Measurements from ENCODE around the gene ALMS1. TPM values are rescaled to one million over a fixed set of nuclear protein-coding genes. Genes with fewer than 3 reads are reported as not detected.
A peak's percentile ranks its signal among the peaks of the same experiment; 100 is the strongest.
"Not testable (repeated sequence)": the region's sequence is repeated elsewhere in the genome, so short reads cannot be mapped to it uniquely, and the experiment has no call there.

ALMS1 gene
- total RNA-seq, 2 donors from 2014 or later, result 18.5 to 69.3 TPM

DNA sequence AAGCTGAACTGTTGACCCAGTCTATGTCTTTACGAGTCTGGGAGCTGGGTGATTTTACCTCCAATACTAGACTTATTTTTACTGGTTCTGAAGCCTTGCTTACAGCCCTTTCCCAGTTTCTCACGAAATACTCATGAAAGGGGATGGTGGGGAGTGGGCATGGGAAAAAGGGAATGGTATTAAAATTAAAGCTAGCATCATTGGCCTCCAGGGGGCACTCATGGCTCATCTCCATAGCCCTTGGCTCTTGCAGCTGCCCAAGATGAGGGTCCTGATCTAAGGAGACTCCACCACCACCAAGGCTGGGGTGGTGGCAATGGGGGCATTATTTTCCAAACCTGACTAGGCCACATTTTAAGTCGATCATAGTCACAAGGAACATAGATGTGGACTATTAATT lies 234.3 kb downstream of the ALMS1 start:
- TF ChIP-seq, protein P1, sequence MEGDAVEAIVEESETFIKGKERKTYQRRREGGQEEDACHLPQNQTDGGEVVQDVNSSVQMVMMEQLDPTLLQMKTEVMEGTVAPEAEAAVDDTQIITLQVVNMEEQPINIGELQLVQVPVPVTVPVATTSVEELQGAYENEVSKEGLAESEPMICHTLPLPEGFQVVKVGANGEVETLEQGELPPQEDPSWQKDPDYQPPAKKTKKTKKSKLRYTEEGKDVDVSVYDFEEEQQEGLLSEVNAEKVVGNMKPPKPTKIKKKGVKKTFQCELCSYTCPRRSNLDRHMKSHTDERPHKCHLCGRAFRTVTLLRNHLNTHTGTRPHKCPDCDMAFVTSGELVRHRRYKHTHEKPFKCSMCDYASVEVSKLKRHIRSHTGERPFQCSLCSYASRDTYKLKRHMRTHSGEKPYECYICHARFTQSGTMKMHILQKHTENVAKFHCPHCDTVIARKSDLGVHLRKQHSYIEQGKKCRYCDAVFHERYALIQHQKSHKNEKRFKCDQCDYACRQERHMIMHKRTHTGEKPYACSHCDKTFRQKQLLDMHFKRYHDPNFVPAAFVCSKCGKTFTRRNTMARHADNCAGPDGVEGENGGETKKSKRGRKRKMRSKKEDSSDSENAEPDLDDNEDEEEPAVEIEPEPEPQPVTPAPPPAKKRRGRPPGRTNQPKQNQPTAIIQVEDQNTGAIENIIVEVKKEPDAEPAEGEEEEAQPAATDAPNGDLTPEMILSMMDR (IDR thresholded peaks at IDR 0.05), result peak in 1 of 4 experiments; percentile 15
- H3K4me1 ChIP-seq (replicated peaks); H3K27me3 ChIP-seq (replicated peaks; ENCODE audit: insufficient read depth); H3K36me3 ChIP-seq; H3K27ac ChIP-seq; intact Hi-C loops (cut with DNase I); H3K9me3 ChIP-seq; DNase-seq (ENCODE audit: low spot score); H3K4me3 ChIP-seq: not testable (repeated sequence)
- 54% methylated on average over 3 of the region's 3 CpGs for WGBS

DNA sequence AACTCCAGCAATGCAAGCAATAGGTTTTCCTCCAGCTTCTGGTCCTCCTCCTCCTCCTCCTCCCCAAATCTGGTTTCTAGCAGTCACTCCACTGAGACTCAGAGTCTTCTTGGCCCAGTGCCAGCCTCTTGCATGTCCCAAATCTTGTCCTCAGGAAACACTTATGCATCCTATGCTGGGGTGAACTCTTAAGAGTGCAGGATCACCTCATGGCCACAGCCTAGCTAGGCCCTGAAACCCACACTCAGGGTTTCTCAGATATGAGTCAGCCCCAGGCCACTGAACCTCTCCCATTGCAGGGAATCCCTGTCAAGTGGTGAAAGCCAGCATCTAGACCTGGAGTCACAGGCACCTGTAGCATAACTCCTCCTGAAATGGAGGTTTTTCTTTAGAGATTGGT lies 238.4 kb downstream of the ALMS1 start:
- H3K36me3 ChIP-seq; H3K27me3 ChIP-seq (replicated peaks; ENCODE audit: insufficient read depth); H3K4me3 ChIP-seq; H3K27ac ChIP-seq; H3K9me3 ChIP-seq; H3K4me1 ChIP-seq (replicated peaks); DNase-seq (ENCODE audit: low spot score); intact Hi-C loops (cut with DNase I): not testable (repeated sequence)

DNA sequence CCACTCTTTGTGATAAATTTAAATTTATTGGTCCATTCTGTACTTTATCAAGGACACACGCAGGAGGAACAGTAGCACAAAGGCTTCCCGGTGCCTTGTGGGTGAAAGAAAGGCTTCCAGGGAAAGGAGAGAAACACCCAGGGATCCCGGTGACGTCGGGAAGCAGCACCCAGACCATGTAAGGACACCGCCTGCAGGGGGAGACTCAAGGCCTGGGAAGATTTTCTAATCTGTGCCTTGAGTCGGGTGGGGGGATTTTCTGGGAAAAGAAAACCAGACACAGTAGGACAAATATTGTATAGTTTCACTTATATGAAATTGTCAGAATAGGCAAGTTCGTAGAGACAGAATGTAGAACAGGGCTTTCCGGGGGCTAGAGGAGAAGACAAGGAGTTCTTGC lies 239.0 kb downstream of the ALMS1 start:
- H3K4me3 ChIP-seq; DNase-seq (ENCODE audit: low spot score); H3K9me3 ChIP-seq; H3K4me1 ChIP-seq (replicated peaks); H3K27ac ChIP-seq; H3K36me3 ChIP-seq; H3K27me3 ChIP-seq (replicated peaks; ENCODE audit: insufficient read depth); intact Hi-C loops (cut with DNase I): not testable (repeated sequence)
- WGBS, result 42% methylated on average over 9 of the region's 9 CpGs

DNA sequence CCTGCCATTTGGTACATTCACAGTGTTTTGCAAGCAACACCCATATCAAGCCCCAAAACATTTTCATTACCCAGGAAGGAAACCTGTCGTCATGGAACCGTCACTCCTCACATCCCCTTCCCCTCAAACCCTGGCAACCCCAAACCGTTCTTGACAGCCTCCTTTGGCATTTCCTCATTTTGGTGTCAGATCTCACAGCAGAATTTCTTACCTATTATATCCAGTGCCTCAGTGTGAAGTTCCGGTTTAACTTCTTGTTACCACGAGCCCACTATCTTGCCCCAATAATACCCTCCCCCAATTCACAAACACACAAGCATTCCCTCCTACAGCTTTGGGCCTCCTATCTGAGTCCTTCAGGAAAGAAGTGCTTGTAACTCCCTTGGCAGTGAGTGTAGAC lies 240.6 kb downstream of the ALMS1 start:
- 59% methylated on average over 5 of the region's 5 CpGs for WGBS
- H3K4me3 ChIP-seq; DNase-seq (ENCODE audit: low spot score); intact Hi-C loops (cut with DNase I); H3K27me3 ChIP-seq (replicated peaks; ENCODE audit: insufficient read depth); H3K27ac ChIP-seq; H3K36me3 ChIP-seq; H3K9me3 ChIP-seq; H3K4me1 ChIP-seq (replicated peaks): not testable (repeated sequence)

DNA sequence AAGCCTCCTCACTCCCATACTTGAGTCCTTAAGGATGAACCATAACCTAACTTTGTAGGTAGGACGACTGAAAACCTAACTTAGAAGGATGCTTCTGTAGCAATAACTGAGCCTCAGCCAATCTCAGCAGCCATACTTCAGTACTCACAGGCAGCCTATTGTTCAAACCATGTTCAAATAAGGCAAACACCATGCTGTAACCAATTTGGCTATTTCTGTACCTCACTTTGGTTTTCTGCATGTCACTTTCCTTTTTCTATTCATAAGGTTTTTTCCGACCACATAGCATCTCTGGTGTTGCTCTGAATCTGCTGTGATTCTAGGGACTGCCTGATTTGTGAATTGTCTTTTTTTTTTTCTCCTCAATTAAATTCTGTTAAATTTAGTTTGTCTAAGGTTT lies 242.9 kb downstream of the ALMS1 start:
- not testable (repeated sequence) for H3K9me3 ChIP-seq
- 90% methylated on average over 2 of the region's 2 CpGs for WGBS

DNA sequence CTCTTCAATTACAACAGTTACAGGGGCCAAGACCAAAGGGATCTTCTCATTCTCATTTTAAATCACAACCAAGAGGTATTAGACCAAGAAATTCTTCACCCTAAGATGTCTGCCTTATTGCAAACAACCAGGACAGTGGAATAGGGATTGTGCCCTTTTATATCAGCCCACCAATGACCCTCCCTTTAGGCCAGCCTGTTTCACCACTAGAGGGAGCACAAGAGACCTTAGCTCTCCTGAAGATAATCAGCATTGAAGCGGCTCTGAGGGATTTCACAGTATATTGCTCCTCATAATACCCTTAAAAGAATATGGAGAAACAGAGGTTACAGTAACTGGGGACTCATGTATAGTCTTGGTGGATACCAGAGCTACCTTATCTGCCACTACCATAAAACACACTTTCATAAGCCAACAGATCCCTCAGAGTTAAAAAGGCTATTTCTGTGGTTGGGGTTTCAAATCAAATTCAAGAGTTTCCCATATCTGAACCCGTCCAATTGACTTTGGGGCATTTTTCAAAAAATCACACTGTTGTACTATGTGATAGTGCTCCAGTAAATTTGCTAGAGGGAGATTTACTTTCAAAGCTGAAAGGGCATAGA lies 245.1 kb downstream of the ALMS1 start:
- intact Hi-C loops (cut with DNase I); H3K27ac ChIP-seq; H3K4me3 ChIP-seq; H3K4me1 ChIP-seq (replicated peaks); H3K36me3 ChIP-seq; H3K9me3 ChIP-seq; H3K27me3 ChIP-seq (replicated peaks; ENCODE audit: insufficient read depth); DNase-seq (ENCODE audit: low spot score): not testable (repeated sequence)
- TF ChIP-seq, protein P1 (IDR thresholded peaks at IDR 0.05), result peak in 1 of 4 experiments; percentile 22
- WGBS, result 61% methylated on average over 2 of the region's 2 CpGs

More for the DNA sequence above, 242.9 kb downstream of the ALMS1 start:
- DNase-seq (ENCODE audit: low spot score); H3K4me3 ChIP-seq; H3K27me3 ChIP-seq (replicated peaks; ENCODE audit: insufficient read depth); H3K4me1 ChIP-seq (replicated peaks); H3K27ac ChIP-seq; H3K36me3 ChIP-seq; intact Hi-C loops (cut with DNase I): not testable (repeated sequence)

DNA sequence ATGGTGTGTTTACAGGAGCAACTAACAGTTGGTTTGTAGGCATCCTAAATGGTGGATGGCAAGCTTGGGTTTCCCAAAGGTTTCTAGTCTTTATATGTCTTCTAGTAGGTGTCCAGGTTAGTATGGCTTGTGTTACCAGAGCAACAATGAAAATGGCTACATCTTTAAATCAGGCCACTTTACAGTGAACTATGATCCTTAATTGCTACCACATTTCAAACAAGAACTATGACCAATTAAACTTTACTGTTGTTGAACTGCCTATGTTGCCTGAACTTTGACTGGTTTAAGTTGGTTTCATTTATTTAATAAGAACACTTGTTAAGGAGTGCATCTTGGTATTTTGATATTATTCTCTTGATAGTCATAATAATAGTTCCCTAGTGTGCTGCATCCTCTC lies 251.3 kb downstream of the ALMS1 start:
- H3K4me1 ChIP-seq (replicated peaks); H3K27me3 ChIP-seq (replicated peaks; ENCODE audit: insufficient read depth); H3K36me3 ChIP-seq; H3K4me3 ChIP-seq; H3K9me3 ChIP-seq; H3K27ac ChIP-seq; intact Hi-C loops (cut with DNase I); DNase-seq (ENCODE audit: low spot score): not testable (repeated sequence)

DNA sequence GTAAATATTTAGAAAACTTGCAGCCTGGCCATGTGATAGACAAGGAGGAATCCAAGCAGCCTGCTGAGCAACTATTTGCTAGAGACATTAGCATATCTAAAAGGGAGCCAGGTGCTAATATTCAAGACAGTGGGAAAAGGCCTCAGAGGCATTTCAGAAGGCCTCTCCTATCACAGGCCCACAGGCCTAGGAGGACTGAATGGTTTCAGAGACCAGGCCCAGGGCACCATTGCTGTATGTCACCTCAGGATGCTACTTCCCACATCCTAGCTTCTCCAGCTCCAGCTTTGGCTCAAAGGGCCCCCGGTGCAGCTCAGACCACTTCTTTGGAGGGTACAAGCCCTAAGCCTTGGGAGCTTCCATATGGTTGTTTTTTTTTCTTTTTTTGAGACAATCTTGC lies 252.8 kb downstream of the ALMS1 start:
- H3K4me3 ChIP-seq, result no peak overlapping the region
- no peaks in the 10 kb centered on the region for H3K9me3 ChIP-seq
- intact Hi-C loops (cut with DNase I), result no loop called here
- WGBS, result 100% methylated on average over 1 of the region's 1 CpG
- TF ChIP-seq POLR2AphosphoS5 (IDR thresholded peaks at IDR 0.05) (no peak), POLR2A (IDR thresholded peaks at IDR 0.05) (no peak)
- TF ChIP-seq, protein P1 (IDR thresholded peaks at IDR 0.05), result no peak
- no peak for DNase-seq (ENCODE audit: low spot score)
- H3K27ac ChIP-seq, result no peak overlapping the region
- peaks cover 7% of the 10 kb centered on the region for H3K4me1 ChIP-seq (replicated peaks)
- H3K27me3 ChIP-seq (replicated peaks; ENCODE audit: insufficient read depth), result no peaks in the 10 kb centered on the region
- no peaks in the 10 kb centered on the region for H3K36me3 ChIP-seq
